GM23248 (cell line): Measurements from ENCODE around the gene MTMR1.

Source experiments
- EZH2 ChIP-seq: fragments of 200-600 bp; sonication (generic); IDR thresholded peaks from 2 replicates; pipeline ENCODE4 v1.6.1; 2018; ENCODE audit warnings: antibody characterized with exemption, mild to moderate bottlenecking; ENCODE audit not compliant: insufficient read depth, poor library complexity, severe bottlenecking
- EZH2phosphoT487 ChIP-seq: fragments of 200-600 bp; sonication (generic); IDR thresholded peaks from 2 replicates; pipeline ENCODE4 v1.6.1; 2018; ENCODE audit warnings: antibody characterized with exemption, moderate library complexity, mild to moderate bottlenecking, low read depth; ENCODE audit not compliant: insufficient read depth

GRCh38 chrX:150779385-150779784, 86.2 kb downstream of the MTMR1 start:
- TF ChIP-seq EZH2phosphoT487 (no peak), EZH2 (no peak)
